Choroid plexus epithelial cell (primary cell): ENCODE results near the gene TESMIN.

ENCODE experiments used
- DNase-seq: peaks from one replicate; pipeline ENCODE4 v3.0.0-alpha.2; 2010; ENCODE audit warnings: low read depth
- H3K4me3 ChIP-seq: 2 replicates; pipeline ENCODE4 v1.5.1; 2011; ENCODE audit warnings: low read depth, mild to moderate bottlenecking, control low read depth, low read length, moderate library complexity
- CTCF ChIP-seq: conservative IDR thresholded peaks from 2 replicates; pipeline ENCODE4 v1.5.1; 2011; ENCODE audit warnings: low read depth, mild to moderate bottlenecking, control low read depth, inconsistent platforms, low read length, moderate library complexity

The TESMIN gene

GRCh38 chr11:68695531-68695930, 55.8 kb downstream of the TESMIN start:
- DNase-seq: no peak
- H3K4me3 ChIP-seq: no peak overlapping the region
- TF ChIP-seq CTCF: no peak

- TF ChIP-seq CTCF: no peak
- no peak overlapping the region for H3K4me3 ChIP-seq
- DNase-seq: peak; percentile 28
Observed at GRCh38 chr11:68694431-68695297, 56.7 kb downstream of the TESMIN start.

DNA sequence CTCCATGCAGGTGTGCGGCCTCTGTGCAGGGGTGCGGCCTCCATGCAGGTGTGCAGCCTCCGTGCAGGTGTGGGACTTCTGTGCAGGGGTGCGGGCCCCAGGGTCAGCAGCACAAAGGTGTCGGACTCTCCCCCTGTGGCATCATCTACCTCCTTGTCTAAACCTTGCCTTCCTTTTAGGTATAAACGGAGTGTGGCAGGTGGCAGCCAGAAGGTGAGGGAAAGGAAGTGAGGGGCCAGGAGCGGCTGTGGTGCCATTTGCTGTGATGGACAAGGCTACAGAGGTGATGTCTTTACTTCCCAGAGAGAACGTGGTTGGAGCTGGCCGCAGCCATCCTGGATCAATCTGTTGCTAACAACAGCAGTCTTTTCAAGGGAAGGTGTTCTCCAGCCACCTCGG, 57.8 kb downstream of the TESMIN start:
- no peak overlapping the region for H3K4me3 ChIP-seq
- no peak for DNase-seq
- TF ChIP-seq CTCF: no peak

- H3K4me3 ChIP-seq: no peak overlapping the region
- no peak for TF ChIP-seq CTCF
Observed at GRCh38 chr11:68692871-68693483, 58.3 kb downstream of the TESMIN start.

DNA sequence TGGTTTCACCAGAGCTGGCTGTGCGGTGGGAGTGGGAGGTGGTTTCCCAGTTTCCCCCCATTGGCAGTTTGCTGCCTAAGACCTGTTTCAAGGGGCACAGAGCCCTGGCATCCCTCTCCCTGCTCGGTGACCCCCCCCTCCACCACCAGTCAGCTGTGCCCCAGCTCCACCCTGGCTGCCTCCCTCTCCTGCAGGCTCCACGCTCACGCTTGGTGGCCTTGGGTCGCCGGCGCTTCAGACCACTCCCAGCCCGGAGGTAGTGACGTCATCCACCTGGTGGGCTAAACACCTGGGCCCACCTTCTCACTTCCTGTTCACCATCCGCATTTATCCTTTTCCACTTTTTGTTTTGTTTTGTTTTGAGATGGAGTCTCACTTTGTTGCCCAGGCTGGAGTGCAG, 59.2 kb downstream of the TESMIN start:
- H3K4me3 ChIP-seq: no peak overlapping the region
- no peak for TF ChIP-seq CTCF
- no peak for DNase-seq

More at GRCh38 chr11:68692871-68693483, 58.3 kb downstream of the TESMIN start:
- DNase-seq: no peak

- no peak for TF ChIP-seq CTCF
- no peak overlapping the region for H3K4me3 ChIP-seq
- no peak for DNase-seq
Observed at GRCh38 chr11:68691402-68691784, 59.9 kb downstream of the TESMIN start.
